Endometrium (tissue), 2 donors: ENCODE measurements around the gene TRPV3.
"Not testable (repeated sequence)": the region's sequence is repeated elsewhere in the genome, so short reads cannot be mapped to it uniquely, and the experiment has no call there.

Source experiments
- FAIRE-seq: peaks from 2 replicates; lab custom pipeline; 2012; peaks lifted over from hg19 to GRCh38; lab: Jason Lieb, UNC
- donor health status: control.
- donor health status: control.

The TRPV3 gene

GRCh38 chr17:3471599-3471998 is 86.0 kb downstream of the TRPV3 start, which contains the start of gene SPATA22:
SPATA22 (minus strand) TSS chr17:3471819; CDS start chr17:3469325, 2,494 bp downstream.
- FAIRE-seq: no peak

- FAIRE-seq: no peak
These were observed 88.1 kb downstream of the TRPV3 start for GRCh38 chr17:3469529-3469928.

- not testable (repeated sequence) for FAIRE-seq
These were observed 91.3 kb downstream of the TRPV3 start for GRCh38 chr17:3466355-3466754.
